SK-N-SH (cell line): ENCODE data around the gene HECW1.

Experiments
- EZH2phosphoT487 ChIP-seq: fragments of 200-600 bp; sonication (generic); IDR thresholded peaks from 2 replicates; pipeline ENCODE4 v1.6.1; 2017; ENCODE audit warnings: low read depth, mixed run types, mild to moderate bottlenecking, antibody characterized with exemption, moderate library complexity, borderline replicate concordance
- FOXJ3 ChIP-seq: sonication (generic); formaldehyde crosslinking; IDR thresholded peaks from 2 replicates; pipeline ENCODE4 v1.5.1; 2020; ENCODE audit warnings: mild to moderate bottlenecking, missing genetic modification reagents
- NFIC ChIP-seq: IDR thresholded peaks from 2 replicates; pipeline ENCODE4 v1.4.0; 2012; ENCODE audit warnings: borderline replicate concordance
- POLR2AphosphoS5 ChIP-seq: IDR thresholded peaks from 2 replicates; pipeline ENCODE4 v1.6.1; 2012; ENCODE audit warnings: low read depth, low read length
- TF ChIP-seq, protein P1 (sequence below): IDR thresholded peaks from 2 replicates; pipeline ENCODE4 v1.6.1; 2012; ENCODE audit warnings: mild to moderate bottlenecking, low read depth, low read length, moderate library complexity
- TF ChIP-seq, protein P2 (sequence below): fragments of 200-600 bp; sonication (generic); IDR thresholded peaks from 2 replicates; pipeline ENCODE4 v1.6.1; 2017; ENCODE audit warnings: antibody characterized with exemption, mild to moderate bottlenecking, moderate library complexity
- TF ChIP-seq, protein P3 (sequence below): IDR thresholded peaks from 2 replicates; pipeline ENCODE4 v1.4.0; 2012; ENCODE audit warnings: low read depth

DNA sequence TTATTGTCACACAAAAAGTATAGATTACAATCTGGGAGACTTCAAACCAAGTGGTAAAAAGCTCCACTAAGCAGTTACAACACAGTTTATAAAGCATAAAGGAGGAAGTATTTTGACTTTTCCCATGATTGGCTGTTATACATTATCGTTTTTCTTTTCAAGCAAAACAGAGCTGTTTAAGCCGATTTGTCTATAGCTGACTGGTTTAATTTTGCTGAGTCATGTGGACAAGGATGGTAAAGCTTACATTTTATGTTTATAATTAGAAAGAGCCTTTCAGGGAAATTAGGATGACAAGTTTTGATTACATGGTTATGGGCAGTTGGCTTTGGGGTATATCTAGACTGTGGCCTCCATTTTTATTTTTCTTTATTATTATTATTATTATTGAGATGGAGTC, 318.0 kb downstream of the HECW1 start:
- TF ChIP-seq POLR2AphosphoS5 (no peak), NFIC (no peak), EZH2phosphoT487 (no peak), FOXJ3 (no peak)
- TF ChIP-seq, protein P1, sequence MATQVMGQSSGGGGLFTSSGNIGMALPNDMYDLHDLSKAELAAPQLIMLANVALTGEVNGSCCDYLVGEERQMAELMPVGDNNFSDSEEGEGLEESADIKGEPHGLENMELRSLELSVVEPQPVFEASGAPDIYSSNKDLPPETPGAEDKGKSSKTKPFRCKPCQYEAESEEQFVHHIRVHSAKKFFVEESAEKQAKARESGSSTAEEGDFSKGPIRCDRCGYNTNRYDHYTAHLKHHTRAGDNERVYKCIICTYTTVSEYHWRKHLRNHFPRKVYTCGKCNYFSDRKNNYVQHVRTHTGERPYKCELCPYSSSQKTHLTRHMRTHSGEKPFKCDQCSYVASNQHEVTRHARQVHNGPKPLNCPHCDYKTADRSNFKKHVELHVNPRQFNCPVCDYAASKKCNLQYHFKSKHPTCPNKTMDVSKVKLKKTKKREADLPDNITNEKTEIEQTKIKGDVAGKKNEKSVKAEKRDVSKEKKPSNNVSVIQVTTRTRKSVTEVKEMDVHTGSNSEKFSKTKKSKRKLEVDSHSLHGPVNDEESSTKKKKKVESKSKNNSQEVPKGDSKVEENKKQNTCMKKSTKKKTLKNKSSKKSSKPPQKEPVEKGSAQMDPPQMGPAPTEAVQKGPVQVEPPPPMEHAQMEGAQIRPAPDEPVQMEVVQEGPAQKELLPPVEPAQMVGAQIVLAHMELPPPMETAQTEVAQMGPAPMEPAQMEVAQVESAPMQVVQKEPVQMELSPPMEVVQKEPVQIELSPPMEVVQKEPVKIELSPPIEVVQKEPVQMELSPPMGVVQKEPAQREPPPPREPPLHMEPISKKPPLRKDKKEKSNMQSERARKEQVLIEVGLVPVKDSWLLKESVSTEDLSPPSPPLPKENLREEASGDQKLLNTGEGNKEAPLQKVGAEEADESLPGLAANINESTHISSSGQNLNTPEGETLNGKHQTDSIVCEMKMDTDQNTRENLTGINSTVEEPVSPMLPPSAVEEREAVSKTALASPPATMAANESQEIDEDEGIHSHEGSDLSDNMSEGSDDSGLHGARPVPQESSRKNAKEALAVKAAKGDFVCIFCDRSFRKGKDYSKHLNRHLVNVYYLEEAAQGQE, result no peak
- TF ChIP-seq, protein P2, sequence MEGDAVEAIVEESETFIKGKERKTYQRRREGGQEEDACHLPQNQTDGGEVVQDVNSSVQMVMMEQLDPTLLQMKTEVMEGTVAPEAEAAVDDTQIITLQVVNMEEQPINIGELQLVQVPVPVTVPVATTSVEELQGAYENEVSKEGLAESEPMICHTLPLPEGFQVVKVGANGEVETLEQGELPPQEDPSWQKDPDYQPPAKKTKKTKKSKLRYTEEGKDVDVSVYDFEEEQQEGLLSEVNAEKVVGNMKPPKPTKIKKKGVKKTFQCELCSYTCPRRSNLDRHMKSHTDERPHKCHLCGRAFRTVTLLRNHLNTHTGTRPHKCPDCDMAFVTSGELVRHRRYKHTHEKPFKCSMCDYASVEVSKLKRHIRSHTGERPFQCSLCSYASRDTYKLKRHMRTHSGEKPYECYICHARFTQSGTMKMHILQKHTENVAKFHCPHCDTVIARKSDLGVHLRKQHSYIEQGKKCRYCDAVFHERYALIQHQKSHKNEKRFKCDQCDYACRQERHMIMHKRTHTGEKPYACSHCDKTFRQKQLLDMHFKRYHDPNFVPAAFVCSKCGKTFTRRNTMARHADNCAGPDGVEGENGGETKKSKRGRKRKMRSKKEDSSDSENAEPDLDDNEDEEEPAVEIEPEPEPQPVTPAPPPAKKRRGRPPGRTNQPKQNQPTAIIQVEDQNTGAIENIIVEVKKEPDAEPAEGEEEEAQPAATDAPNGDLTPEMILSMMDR, result no peak
- TF ChIP-seq, protein P3, sequence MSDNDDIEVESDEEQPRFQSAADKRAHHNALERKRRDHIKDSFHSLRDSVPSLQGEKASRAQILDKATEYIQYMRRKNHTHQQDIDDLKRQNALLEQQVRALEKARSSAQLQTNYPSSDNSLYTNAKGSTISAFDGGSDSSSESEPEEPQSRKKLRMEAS, result no peak
